ENCODE data around the gene FLII. TPM values are rescaled to one million over a fixed set of nuclear protein-coding genes. Genes with fewer than 3 reads are reported as not detected.
A peak's percentile ranks its signal among the peaks of the same experiment; 100 is the strongest.

FLII gene
- total and polyA plus RNA-seq, 2 experiments from 2014 or later, result 175 to 373 TPM

DNA sequence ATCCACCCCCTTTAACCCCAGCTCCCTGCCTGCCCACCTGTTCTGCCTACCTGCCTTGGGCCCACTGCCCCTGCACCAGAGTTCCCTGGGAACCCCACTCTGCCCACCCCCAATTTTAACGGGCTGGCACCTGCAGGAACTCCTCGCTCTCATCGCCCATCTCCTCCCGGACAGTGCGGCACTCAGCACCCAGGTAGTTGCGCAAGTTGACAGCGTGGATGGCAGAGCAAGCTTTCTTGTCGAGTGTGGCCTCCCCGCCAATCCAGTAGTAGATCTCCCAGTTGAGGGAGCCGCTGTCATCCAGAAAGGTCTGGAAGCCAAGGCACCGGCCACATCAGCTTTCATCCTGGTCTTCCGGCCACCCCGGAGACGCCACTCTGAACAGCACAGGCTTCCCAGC lies 7.8 kb downstream of the FLII start (continued):
- TF ChIP-seq, protein P1, sequence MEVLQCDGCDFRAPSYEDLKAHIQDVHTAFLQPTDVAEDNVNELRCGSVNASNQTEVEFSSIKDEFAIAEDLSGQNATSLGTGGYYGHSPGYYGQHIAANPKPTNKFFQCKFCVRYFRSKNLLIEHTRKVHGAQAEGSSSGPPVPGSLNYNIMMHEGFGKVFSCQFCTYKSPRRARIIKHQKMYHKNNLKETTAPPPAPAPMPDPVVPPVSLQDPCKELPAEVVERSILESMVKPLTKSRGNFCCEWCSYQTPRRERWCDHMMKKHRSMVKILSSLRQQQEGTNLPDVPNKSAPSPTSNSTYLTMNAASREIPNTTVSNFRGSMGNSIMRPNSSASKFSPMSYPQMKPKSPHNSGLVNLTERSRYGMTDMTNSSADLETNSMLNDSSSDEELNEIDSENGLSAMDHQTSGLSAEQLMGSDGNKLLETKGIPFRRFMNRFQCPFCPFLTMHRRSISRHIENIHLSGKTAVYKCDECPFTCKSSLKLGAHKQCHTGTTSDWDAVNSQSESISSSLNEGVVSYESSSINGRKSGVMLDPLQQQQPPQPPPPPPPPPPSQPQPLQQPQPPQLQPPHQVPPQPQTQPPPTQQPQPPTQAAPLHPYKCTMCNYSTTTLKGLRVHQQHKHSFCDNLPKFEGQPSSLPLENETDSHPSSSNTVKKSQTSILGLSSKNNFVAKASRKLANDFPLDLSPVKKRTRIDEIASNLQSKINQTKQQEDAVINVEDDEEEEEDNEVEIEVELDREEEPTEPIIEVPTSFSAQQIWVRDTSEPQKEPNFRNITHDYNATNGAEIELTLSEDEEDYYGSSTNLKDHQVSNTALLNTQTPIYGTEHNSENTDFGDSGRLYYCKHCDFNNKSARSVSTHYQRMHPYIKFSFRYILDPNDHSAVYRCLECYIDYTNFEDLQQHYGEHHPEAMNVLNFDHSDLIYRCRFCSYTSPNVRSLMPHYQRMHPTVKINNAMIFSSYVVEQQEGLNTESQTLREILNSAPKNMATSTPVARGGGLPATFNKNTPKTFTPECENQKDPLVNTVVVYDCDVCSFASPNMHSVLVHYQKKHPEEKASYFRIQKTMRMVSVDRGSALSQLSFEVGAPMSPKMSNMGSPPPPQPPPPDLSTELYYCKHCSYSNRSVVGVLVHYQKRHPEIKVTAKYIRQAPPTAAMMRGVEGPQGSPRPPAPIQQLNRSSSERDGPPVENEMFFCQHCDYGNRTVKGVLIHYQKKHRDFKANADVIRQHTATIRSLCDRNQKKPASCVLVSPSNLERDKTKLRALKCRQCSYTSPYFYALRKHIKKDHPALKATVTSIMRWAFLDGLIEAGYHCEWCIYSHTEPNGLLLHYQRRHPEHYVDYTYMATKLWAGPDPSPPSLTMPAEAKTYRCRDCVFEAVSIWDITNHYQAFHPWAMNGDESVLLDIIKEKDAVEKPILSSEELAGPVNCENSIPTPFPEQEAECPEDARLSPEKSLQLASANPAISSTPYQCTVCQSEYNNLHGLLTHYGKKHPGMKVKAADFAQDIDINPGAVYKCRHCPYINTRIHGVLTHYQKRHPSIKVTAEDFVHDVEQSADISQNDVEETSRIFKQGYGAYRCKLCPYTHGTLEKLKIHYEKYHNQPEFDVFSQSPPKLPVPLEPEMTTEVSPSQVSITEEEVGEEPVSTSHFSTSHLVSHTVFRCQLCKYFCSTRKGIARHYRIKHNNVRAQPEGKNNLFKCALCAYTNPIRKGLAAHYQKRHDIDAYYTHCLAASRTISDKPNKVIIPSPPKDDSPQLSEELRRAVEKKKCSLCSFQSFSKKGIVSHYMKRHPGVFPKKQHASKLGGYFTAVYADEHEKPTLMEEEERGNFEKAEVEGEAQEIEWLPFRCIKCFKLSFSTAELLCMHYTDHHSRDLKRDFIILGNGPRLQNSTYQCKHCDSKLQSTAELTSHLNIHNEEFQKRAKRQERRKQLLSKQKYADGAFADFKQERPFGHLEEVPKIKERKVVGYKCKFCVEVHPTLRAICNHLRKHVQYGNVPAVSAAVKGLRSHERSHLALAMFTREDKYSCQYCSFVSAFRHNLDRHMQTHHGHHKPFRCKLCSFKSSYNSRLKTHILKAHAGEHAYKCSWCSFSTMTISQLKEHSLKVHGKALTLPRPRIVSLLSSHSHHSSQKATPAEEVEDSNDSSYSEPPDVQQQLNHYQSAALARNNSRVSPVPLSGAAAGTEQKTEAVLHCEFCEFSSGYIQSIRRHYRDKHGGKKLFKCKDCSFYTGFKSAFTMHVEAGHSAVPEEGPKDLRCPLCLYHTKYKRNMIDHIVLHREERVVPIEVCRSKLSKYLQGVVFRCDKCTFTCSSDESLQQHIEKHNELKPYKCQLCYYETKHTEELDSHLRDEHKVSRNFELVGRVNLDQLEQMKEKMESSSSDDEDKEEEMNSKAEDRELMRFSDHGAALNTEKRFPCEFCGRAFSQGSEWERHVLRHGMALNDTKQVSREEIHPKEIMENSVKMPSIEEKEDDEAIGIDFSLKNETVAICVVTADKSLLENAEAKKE (CRISPR knock-in tag; IDR thresholded peaks at IDR 0.05), result no peak
- no peak for TF ChIP-seq STAT1 (IDR thresholded peaks at IDR 0.05; ENCODE audit: unreplicated experiment)

DNA sequence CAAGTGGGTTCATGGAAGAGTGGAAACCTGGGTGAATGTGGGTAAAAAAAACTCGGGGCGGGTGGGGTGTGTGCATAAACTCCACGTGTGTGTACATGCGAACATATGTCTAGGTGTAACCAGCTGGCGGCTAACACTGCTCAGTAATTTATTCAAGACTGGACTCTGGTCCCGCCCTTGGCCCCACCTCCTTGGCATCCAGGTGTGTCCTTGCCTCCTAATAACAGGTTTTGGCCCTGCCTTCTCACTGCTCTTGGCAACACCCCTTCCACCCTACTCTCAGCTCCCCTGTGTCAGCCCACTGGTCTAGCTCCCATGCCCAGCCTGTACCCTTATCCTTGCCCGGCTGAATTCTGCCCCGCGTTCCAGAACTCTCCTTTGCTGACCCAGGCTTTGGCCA lies 8.3 kb downstream of the FLII start:
- Mint-ChIP-seq H3K27ac (no peak overlapping the region), H3K4me3 (no peak overlapping the region), H3K4me1 (peaks cover 16% of the 10 kb centered on the region), H3K9me3 (no peaks in the 10 kb centered on the region; the same call in 2 of the 3 replicates), H3K27me3 (ENCODE audit: insufficient read depth, low read depth, poor library complexity) (peaks cover 30% of the 10 kb centered on the region), H3K36me3 (ENCODE audit: low read depth) (peaks cover 71% of the 10 kb centered on the region)
- Histone ChIP-seq H3K9me2 (ENCODE audit: insufficient read depth) (no peaks in the 10 kb centered on the region), H4K20me1 (replicated peaks; ENCODE audit: insufficient read depth) (peaks cover 8% of the 10 kb centered on the region), H3K4me1 (ENCODE audit: insufficient read depth) (peaks cover 5% of the 10 kb centered on the region; the same call in 1 of the 2 replicates), H3K36me3 (ENCODE audit: insufficient read depth) (peaks cover 20% of the 10 kb centered on the region), H2AFZ (no peak overlapping the region), H3K27me3 (ENCODE audit: insufficient read depth) (no peaks in the 10 kb centered on the region), H3K79me2 (replicated peaks; ENCODE audit: insufficient read depth) (no peaks in the 10 kb centered on the region), H3K4me3 (no peak overlapping the region), H3F3A (replicated peaks; ENCODE audit: low read depth) (peaks cover 16% of the 10 kb centered on the region), H3K4me2 (no peak overlapping the region), H3K27ac (ENCODE audit: low read depth) (no peak overlapping the region)
- ATAC-seq, result no peak
- peak; percentile 38 for DNase-seq (ENCODE audit: low spot score)
- TF ChIP-seq JUNB (IDR thresholded peaks at IDR 0.05; ENCODE audit: unreplicated experiment) (no peak), ZNF331 (CRISPR knock-in tag; IDR thresholded peaks at IDR 0.05; ENCODE audit: low read depth) (no peak), EZH2phosphoT487 (IDR thresholded peaks at IDR 0.05; ENCODE audit: unreplicated experiment) (no peak), STAT1 (IDR thresholded peaks at IDR 0.05; ENCODE audit: unreplicated experiment) (no peak)
